Glutamatergic neuron (in vitro differentiated cells): ENCODE data around the gene CACNG1. TPM values are rescaled to one million over a fixed set of nuclear protein-coding genes. Genes with fewer than 3 reads are reported as not detected.

Source experiments
- DNase-seq: peaks from one replicate; pipeline ENCODE4 v3.0.0; 2022
- H3K27ac Mint-ChIP-seq: one replicate; pipeline ENCODE4 v1.8.0; 2020; ENCODE audit warnings: mild to moderate bottlenecking, mixed read lengths, inconsistent platforms; ENCODE audit not compliant: unreplicated experiment
- H3K27me3 Mint-ChIP-seq: one replicate; pipeline ENCODE4 v1.8.0; 2020; ENCODE audit warnings: mild to moderate bottlenecking, moderate library complexity, mixed read lengths, inconsistent platforms; ENCODE audit not compliant: unreplicated experiment
- H3K36me3 Mint-ChIP-seq: one replicate; pipeline ENCODE4 v1.8.0; 2020; ENCODE audit warnings: mild to moderate bottlenecking, mixed read lengths, inconsistent platforms; ENCODE audit not compliant: unreplicated experiment
- H3K4me1 Mint-ChIP-seq: one replicate; pipeline ENCODE4 v1.8.0; 2020; ENCODE audit warnings: mild to moderate bottlenecking, low read depth, mixed read lengths, inconsistent platforms; ENCODE audit not compliant: unreplicated experiment
- H3K4me3 Mint-ChIP-seq: one replicate; pipeline ENCODE4 v1.8.0; 2020; ENCODE audit warnings: mild to moderate bottlenecking, mixed read lengths, inconsistent platforms; ENCODE audit not compliant: unreplicated experiment
- H3K9me3 Mint-ChIP-seq: one replicate; pipeline ENCODE4 v1.8.0; 2020; ENCODE audit warnings: mild to moderate bottlenecking, moderate library complexity, mixed read lengths, inconsistent platforms; ENCODE audit not compliant: unreplicated experiment
- total RNA-seq: library from RNA; stranded (reverse); fragmentation: NEBNext Ultra II Directional; extraction: Animal tissue kit (Norgen Biotek cat#: 25700); gene quantifications from one replicate; pipeline ENCODE4 v1.2.1, GENCODE V29; 2021; ENCODE audit not compliant: unreplicated experiment
- TF ChIP-seq, protein P1 (sequence below): fragments of 200-600 bp; sonication (generic); IDR thresholded peaks from one replicate; pipeline ENCODE4 v1.5.0; 2021; ENCODE audit not compliant: partially characterized antibody, unreplicated experiment

The CACNG1 gene
- total RNA-seq, 1 donor from 2014 or later = not detected

GRCh38 chr17:67072885-67073284, 28.5 kb downstream of the CACNG1 start:
- Mint-ChIP-seq H3K4me1 (peaks cover 16% of the 10 kb centered on the region), H3K9me3 (peaks cover 3% of the 10 kb centered on the region), H3K36me3 (no peaks in the 10 kb centered on the region), H3K4me3 (no peak overlapping the region), H3K27ac (no peak overlapping the region), H3K27me3 (no peaks in the 10 kb centered on the region)
- no peak for DNase-seq
- TF ChIP-seq, protein P1, sequence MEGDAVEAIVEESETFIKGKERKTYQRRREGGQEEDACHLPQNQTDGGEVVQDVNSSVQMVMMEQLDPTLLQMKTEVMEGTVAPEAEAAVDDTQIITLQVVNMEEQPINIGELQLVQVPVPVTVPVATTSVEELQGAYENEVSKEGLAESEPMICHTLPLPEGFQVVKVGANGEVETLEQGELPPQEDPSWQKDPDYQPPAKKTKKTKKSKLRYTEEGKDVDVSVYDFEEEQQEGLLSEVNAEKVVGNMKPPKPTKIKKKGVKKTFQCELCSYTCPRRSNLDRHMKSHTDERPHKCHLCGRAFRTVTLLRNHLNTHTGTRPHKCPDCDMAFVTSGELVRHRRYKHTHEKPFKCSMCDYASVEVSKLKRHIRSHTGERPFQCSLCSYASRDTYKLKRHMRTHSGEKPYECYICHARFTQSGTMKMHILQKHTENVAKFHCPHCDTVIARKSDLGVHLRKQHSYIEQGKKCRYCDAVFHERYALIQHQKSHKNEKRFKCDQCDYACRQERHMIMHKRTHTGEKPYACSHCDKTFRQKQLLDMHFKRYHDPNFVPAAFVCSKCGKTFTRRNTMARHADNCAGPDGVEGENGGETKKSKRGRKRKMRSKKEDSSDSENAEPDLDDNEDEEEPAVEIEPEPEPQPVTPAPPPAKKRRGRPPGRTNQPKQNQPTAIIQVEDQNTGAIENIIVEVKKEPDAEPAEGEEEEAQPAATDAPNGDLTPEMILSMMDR = no peak

GRCh38 chr17:67074781-67075180, 30.4 kb downstream of the CACNG1 start:
- H3K9me3 Mint-ChIP-seq = no peaks in the 10 kb centered on the region
- no peak overlapping the region for H3K4me3 Mint-ChIP-seq
- TF ChIP-seq, protein P1 = no peak
- no peaks in the 10 kb centered on the region for H3K36me3 Mint-ChIP-seq
- H3K27ac Mint-ChIP-seq = no peak overlapping the region
- no peaks in the 10 kb centered on the region for H3K4me1 Mint-ChIP-seq
- H3K27me3 Mint-ChIP-seq = no peaks in the 10 kb centered on the region
- DNase-seq = no peak

- TF ChIP-seq, protein P1 = no peak
- Mint-ChIP-seq H3K9me3 (no peaks in the 10 kb centered on the region), H3K27me3 (no peaks in the 10 kb centered on the region), H3K4me1 (no peaks in the 10 kb centered on the region), H3K27ac (no peak overlapping the region), H3K36me3 (no peaks in the 10 kb centered on the region), H3K4me3 (no peak overlapping the region)
- DNase-seq = no peak
These were observed 31.9 kb downstream of the CACNG1 start for GRCh38 chr17:67076290-67076689.

DNA sequence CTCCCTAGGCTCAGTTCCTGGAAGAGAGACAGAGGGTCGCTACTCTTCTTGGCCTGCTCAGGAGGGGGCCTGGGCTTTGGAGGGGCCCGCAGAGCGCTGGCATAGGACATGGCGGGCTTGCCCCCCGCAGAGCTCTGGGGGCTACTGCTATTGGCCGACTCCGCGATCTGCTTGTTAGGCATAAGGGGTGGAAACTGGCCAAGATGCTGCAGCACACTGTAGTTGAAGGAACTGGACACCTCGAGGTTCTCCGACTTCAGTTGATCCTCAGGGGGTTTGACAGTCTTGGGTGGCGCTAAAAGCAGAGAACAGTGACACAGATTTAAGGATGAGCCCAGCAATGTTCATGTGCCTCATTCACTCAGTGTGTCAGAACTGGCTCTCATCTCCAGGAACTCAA, 33.9 kb downstream of the CACNG1 start:
- Mint-ChIP-seq H3K27me3 (no peaks in the 10 kb centered on the region), H3K27ac (no peak overlapping the region), H3K36me3 (no peaks in the 10 kb centered on the region), H3K9me3 (no peaks in the 10 kb centered on the region), H3K4me3 (no peak overlapping the region), H3K4me1 (no peaks in the 10 kb centered on the region)
- TF ChIP-seq, protein P1 = no peak
- DNase-seq = no peak

- TF ChIP-seq, protein P1 = no peak
These were observed 35.1 kb downstream of the CACNG1 start for GRCh38 chr17:67079491-67079890.

More at GRCh38 chr17:67079491-67079890, 35.1 kb downstream of the CACNG1 start:
- no peak for DNase-seq
- no peaks in the 10 kb centered on the region for H3K36me3 Mint-ChIP-seq
- no peaks in the 10 kb centered on the region for H3K9me3 Mint-ChIP-seq
- H3K27me3 Mint-ChIP-seq = no peaks in the 10 kb centered on the region
- no peak overlapping the region for H3K27ac Mint-ChIP-seq
- no peak overlapping the region for H3K4me3 Mint-ChIP-seq
- no peaks in the 10 kb centered on the region for H3K4me1 Mint-ChIP-seq
